Fibroblast of pulmonary artery (primary cell): ENCODE results near the gene CITED4.
A peak's percentile ranks its signal among the peaks of the same experiment; 100 is the strongest.

Source experiments
- DNase-seq: peaks from one replicate; pipeline ENCODE4 v3.0.0-alpha.2; 2010; ENCODE audit warnings: low read depth
- H3K4me3 ChIP-seq: replicated peaks from 2 replicates; pipeline ENCODE4 v1.5.1; 2011; ENCODE audit warnings: low read depth, mild to moderate bottlenecking, control low read depth, low read length, moderate library complexity
- CTCF ChIP-seq: IDR thresholded peaks from 2 replicates; pipeline ENCODE4 v1.5.1; 2011; ENCODE audit warnings: mild to moderate bottlenecking, control low read depth, low read length, inconsistent platforms; ENCODE audit errors: missing control alignments

CITED4 gene

GRCh38 chr1:40829631-40830245, 32.4 kb downstream of the CITED4 start:
- H3K4me3 ChIP-seq: no peak overlapping the region
- no peak for DNase-seq
- no peak for TF ChIP-seq CTCF

- H3K4me3 ChIP-seq: no peak overlapping the region
- TF ChIP-seq CTCF: no peak
- DNase-seq: no peak
Measured at GRCh38 chr1:40825996-40826395, 36.2 kb downstream of the CITED4 start.

GRCh38 chr1:40825435-40825788, 36.8 kb downstream of the CITED4 start:
- no peak overlapping the region for H3K4me3 ChIP-seq
- TF ChIP-seq CTCF: no peak
- no peak for DNase-seq

- H3K4me3 ChIP-seq: no peak overlapping the region
- peak; percentile 61 for DNase-seq
- no peak for TF ChIP-seq CTCF
Measured at GRCh38 chr1:40824591-40825434, 37.4 kb downstream of the CITED4 start.

- no peak overlapping the region for H3K4me3 ChIP-seq
- no peak for DNase-seq
- no peak for TF ChIP-seq CTCF
Measured at GRCh38 chr1:40823983-40824382, 38.2 kb downstream of the CITED4 start.

- no peak for DNase-seq
- no peak overlapping the region for H3K4me3 ChIP-seq
- TF ChIP-seq CTCF: no peak
Measured at GRCh38 chr1:40823345-40823744, 38.8 kb downstream of the CITED4 start.
